ENCODE results near the gene TRUB1.

TRUB1 gene

DNA sequence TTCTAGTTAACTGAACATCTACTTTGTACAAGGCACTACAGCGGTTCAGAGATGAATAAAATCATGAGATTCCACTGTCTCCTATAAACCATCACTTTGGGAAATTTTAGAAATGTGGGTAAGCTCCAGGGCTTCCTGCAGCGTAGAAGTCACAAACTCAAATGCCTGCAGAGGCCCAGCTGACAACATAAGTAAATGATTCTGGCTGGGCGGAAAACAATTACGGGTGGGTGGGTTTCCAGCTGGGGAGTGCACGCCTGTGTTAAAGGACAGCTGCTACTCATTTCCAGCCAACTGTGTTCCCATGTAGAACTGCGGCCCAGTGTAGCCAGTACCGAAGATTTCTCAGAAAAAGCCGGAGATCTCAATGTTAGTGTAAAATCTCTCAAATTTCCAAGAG, 85.7 kb downstream of the TRUB1 start:
- Histone ChIP-seq H3K79me2 (ENCODE audit: low read length) (no peaks in the 10 kb centered on the region), H3K4me1 (ENCODE audit: low read length) (peaks cover 17% of the 10 kb centered on the region), H3K27me3 (ENCODE audit: low read depth, low read length) (no peaks in the 10 kb centered on the region), H3K9me3 (ENCODE audit: insufficient read depth, low read length) (no peaks in the 10 kb centered on the region), H4K20me1 (ENCODE audit: insufficient read depth, low read length) (no peaks in the 10 kb centered on the region), H3K4me3 (ENCODE audit: low read length) (no peak overlapping the region), H3K4me2 (ENCODE audit: low read length) (no peak overlapping the region), H2AFZ (ENCODE audit: low read depth, low read length) (no peak overlapping the region), H3K27ac (ENCODE audit: low read length) (no peak overlapping the region), H3K36me3 (replicated peaks; ENCODE audit: low read depth, low read length) (no peaks in the 10 kb centered on the region), H3K9ac (ENCODE audit: low read length) (no peak overlapping the region)
- no peak for TF ChIP-seq EZH2phosphoT487 (IDR thresholded peaks at IDR 0.05; ENCODE audit: low read depth)
- TF ChIP-seq, protein P1, sequence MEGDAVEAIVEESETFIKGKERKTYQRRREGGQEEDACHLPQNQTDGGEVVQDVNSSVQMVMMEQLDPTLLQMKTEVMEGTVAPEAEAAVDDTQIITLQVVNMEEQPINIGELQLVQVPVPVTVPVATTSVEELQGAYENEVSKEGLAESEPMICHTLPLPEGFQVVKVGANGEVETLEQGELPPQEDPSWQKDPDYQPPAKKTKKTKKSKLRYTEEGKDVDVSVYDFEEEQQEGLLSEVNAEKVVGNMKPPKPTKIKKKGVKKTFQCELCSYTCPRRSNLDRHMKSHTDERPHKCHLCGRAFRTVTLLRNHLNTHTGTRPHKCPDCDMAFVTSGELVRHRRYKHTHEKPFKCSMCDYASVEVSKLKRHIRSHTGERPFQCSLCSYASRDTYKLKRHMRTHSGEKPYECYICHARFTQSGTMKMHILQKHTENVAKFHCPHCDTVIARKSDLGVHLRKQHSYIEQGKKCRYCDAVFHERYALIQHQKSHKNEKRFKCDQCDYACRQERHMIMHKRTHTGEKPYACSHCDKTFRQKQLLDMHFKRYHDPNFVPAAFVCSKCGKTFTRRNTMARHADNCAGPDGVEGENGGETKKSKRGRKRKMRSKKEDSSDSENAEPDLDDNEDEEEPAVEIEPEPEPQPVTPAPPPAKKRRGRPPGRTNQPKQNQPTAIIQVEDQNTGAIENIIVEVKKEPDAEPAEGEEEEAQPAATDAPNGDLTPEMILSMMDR (IDR thresholded peaks at IDR 0.05; ENCODE audit: low read depth, low read length): no peak

DNA sequence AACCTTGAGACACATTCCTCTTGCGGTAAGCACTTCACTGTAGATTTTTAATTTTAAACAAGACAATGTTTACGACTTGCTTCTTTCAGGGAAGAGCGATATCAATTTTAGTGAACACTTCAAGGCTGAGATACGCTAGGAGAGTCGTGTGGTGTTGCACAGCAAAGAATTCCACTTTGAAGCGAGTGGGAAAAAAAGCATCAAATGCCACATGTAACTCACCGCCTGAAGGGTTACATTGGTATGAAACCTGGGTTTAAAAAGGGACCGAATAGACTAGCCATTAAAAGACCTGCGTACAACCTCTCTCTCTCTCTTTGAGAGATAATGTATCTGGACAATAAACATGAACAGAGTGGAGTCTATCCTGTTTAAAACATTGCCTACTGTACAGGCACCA, 86.4 kb downstream of the TRUB1 start:
- no peak overlapping the region for H2AFZ ChIP-seq (ENCODE audit: low read depth, low read length)
- H3K9me3 ChIP-seq (ENCODE audit: insufficient read depth, low read length): no peaks in the 10 kb centered on the region
- no peaks in the 10 kb centered on the region for H3K36me3 ChIP-seq (replicated peaks; ENCODE audit: low read depth, low read length)
- H3K9ac ChIP-seq (ENCODE audit: low read length): no peak overlapping the region
- no peak overlapping the region for H3K4me3 ChIP-seq (ENCODE audit: low read length)
- no peaks in the 10 kb centered on the region for H3K79me2 ChIP-seq (ENCODE audit: low read length)
- H4K20me1 ChIP-seq (ENCODE audit: insufficient read depth, low read length): no peaks in the 10 kb centered on the region
- H3K4me2 ChIP-seq (ENCODE audit: low read length): no peak overlapping the region
- TF ChIP-seq, protein P1 (IDR thresholded peaks at IDR 0.05; ENCODE audit: low read depth, low read length): no peak
- TF ChIP-seq EZH2phosphoT487 (IDR thresholded peaks at IDR 0.05; ENCODE audit: low read depth): no peak
- H3K27me3 ChIP-seq (ENCODE audit: low read depth, low read length): no peaks in the 10 kb centered on the region
- H3K4me1 ChIP-seq (ENCODE audit: low read length): peaks cover 14% of the 10 kb centered on the region
- no peak overlapping the region for H3K27ac ChIP-seq (ENCODE audit: low read length)

- H3K27ac ChIP-seq (ENCODE audit: low read length): no peak overlapping the region
- no peaks in the 10 kb centered on the region for H3K79me2 ChIP-seq (ENCODE audit: low read length)
- no peak for TF ChIP-seq EZH2phosphoT487 (IDR thresholded peaks at IDR 0.05; ENCODE audit: low read depth)
- TF ChIP-seq, protein P1 (IDR thresholded peaks at IDR 0.05; ENCODE audit: low read depth, low read length): no peak
- no peaks in the 10 kb centered on the region for H3K27me3 ChIP-seq (ENCODE audit: low read depth, low read length)
- no peaks in the 10 kb centered on the region for H3K36me3 ChIP-seq (replicated peaks; ENCODE audit: low read depth, low read length)
- no peak overlapping the region for H3K4me2 ChIP-seq (ENCODE audit: low read length)
- no peaks in the 10 kb centered on the region for H4K20me1 ChIP-seq (ENCODE audit: insufficient read depth, low read length)
- no peak overlapping the region for H2AFZ ChIP-seq (ENCODE audit: low read depth, low read length)
- peaks cover 13% of the 10 kb centered on the region for H3K4me1 ChIP-seq (ENCODE audit: low read length)
- no peaks in the 10 kb centered on the region for H3K9me3 ChIP-seq (ENCODE audit: insufficient read depth, low read length)
- H3K9ac ChIP-seq (ENCODE audit: low read length): no peak overlapping the region
- H3K4me3 ChIP-seq (ENCODE audit: low read length): no peak overlapping the region
These were observed 88.2 kb downstream of the TRUB1 start for GRCh38 chr10:115026056-115026745.

- no peak for TF ChIP-seq EZH2phosphoT487 (IDR thresholded peaks at IDR 0.05; ENCODE audit: low read depth)
- TF ChIP-seq, protein P1 (IDR thresholded peaks at IDR 0.05; ENCODE audit: low read depth, low read length): no peak
- H3K9ac ChIP-seq (ENCODE audit: low read length): no peak overlapping the region
- H2AFZ ChIP-seq (ENCODE audit: low read depth, low read length): no peak overlapping the region
- H3K27ac ChIP-seq (ENCODE audit: low read length): no peak overlapping the region
- H3K79me2 ChIP-seq (ENCODE audit: low read length): no peaks in the 10 kb centered on the region
- peaks cover 13% of the 10 kb centered on the region for H3K4me1 ChIP-seq (ENCODE audit: low read length)
- H3K4me3 ChIP-seq (ENCODE audit: low read length): no peak overlapping the region
- H3K27me3 ChIP-seq (ENCODE audit: low read depth, low read length): no peaks in the 10 kb centered on the region
- no peak overlapping the region for H3K4me2 ChIP-seq (ENCODE audit: low read length)
- H3K9me3 ChIP-seq (ENCODE audit: insufficient read depth, low read length): no peaks in the 10 kb centered on the region
- no peaks in the 10 kb centered on the region for H4K20me1 ChIP-seq (ENCODE audit: insufficient read depth, low read length)
- no peaks in the 10 kb centered on the region for H3K36me3 ChIP-seq (replicated peaks; ENCODE audit: low read depth, low read length)
These were observed 88.7 kb downstream of the TRUB1 start for GRCh38 chr10:115026746-115027140.

All from OCI-LY3 (cell line).